ENCODE measurements around the gene GALNS.

The GALNS gene

DNA sequence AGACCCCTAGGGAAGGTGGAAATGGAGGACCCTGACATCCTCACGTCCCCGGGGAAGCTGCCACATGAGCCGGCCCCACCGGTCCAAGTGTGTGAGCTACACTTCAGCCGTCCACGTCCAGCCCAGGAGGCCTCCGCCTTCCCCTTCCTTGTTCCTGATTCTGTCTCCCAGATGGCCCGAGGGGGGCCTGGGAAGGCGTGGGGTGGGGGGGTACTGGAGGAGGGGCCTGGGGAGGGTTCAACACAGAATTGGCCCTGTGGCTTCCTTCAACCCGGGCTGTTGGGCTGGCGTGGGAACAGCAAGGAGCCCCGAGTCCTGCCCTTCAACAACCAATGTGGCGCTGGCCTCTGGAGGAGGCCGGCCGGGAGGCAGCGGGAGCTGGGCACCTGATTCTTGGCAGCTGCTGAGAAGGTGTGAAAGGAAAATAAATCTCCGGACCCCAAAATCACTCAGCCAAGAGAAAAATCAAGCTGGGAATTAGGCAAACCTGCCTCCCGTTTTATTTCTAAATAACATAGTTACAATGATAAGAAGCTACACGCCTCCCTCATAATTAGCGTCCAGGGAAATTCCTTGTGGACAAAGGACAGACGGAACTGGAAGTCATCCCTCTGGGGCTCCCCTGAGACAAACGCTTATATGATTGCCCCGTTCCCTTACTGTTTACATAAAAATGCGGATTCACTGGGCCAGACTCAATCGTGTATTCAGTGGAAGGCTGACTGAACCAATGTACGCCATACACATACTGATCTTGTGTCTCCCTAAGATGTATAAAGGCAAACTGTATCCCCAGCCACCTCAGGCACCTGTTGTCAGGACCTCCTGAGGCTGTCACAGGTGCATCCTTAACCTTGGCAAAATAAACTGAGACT is 43.2 kb downstream of the GALNS start:
- no peak for DNase-seq

DNA sequence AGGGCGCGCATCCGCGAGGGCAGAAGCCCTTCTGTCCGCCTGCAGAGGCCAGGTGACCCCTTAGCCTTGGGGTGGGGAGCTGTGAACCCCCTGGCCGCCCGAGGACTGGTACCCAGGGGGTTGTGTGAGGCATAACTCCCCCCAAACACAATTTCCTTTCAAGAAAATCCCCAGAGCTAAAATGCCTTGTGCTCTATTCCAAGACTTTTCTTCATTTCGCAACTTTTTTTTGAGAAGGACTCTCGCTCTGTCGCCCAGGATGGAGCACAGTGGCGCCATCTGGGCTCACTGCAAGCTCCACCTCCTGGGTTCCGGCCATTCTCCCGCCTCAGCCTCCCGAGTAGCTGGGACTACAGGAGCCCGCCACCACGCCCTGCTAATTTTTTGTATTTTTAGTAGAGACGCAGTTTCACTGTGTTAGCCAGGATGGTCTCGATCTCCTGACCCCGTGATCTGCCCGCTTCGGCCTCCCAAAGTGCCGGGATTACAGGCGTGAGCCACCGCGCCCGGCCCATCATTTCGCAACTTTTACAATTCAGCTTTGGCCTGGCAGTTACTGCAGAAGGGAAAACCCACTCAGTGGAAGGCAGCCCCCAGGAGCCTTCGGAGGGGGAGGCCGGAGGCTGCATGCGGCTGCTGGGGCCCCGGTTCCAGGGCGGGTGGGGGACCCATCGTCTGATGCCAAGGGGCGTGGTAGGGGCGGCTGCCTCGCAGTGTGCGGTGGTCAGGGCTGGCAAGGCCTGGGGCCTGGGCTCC is 44.1 kb downstream of the GALNS start:
- DNase-seq = no peak

DNA sequence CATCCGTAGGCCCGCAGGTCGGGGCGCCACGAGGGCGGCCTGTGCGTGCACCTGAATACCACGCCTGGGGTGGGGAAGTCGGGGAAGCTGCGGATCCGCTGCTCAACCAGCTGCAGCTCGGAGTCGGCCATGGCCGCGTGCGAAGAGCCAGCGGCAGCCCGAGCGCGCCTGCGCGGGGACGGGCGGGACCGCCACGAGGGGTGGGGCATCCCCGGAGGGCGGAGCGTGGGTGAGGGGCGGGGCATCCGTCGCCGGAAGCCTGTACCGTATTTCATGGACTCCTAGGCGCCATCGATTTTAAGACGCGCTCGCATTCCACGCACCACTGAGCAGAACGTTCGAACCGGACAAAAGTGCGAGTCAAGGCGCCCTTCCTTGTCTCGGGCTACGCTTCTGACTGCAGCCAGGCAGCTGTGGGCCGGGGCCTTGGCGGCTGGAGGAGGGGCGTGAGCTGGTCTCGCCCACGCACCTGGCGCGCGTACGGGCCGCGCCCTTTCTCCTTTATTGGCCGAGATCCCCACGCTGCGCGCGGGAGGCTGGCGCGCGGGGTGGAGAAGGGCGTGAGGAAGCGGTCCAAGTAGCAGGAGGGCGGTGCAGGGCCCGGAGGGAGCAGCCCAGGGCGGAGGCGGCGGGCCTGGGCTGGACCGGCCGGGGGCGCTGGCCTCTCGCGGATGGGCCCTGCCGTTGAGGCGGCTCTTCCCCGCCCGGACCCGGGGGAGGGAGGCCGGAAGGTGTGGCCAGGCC is 44.8 kb downstream of the GALNS start, which contains the start of gene APRT:
Gene APRT, minus strand, starts transcription at position 160 of the 744 bp plus-strand sequence. Its CDS starts 29 bp downstream, at position 131.
- DNase-seq = peak; percentile 61

DNA sequence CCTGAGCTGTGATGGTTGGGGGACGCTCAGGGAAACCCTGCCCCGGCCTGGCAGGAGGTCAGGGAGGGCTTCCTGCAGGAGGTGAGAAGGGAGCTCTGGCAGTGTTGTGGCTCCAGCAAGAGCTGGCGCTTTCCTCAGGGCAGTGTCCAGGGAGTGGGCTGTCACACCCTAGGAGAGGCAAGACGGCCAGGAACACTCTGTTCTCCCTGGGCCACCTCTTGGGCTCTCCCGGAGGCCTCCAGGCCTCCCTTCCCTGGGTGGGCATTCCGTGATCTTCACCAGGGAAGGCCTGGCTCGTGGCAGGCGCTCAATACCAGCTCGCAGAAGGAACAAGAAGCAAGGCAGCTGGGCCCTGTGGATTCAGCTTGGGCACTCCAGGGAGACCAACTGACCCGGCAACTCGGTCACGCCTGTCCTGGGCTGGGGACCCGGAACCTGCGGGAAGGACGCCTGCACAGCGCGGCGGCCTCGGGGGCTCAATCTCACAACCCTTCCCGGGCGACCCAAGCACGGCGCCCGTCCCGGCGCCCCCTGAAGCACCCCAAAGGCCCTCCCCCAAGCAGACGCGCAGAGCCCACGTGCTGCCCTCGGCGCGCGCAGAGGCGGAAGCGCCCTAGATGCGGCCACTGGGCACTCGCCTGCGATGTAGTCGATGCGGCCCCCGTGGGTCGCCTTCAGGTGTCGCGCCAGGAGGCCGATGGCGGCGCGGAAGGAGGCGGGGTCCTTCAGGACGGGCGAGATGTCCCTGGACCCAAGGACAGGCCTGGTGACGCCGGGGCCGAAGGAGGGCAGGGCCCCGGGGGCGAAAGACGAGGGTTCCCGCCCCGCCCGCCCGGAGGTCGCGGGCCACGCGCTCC is 45.6 kb downstream of the GALNS start:
- DNase-seq = peak; percentile 45

DNA sequence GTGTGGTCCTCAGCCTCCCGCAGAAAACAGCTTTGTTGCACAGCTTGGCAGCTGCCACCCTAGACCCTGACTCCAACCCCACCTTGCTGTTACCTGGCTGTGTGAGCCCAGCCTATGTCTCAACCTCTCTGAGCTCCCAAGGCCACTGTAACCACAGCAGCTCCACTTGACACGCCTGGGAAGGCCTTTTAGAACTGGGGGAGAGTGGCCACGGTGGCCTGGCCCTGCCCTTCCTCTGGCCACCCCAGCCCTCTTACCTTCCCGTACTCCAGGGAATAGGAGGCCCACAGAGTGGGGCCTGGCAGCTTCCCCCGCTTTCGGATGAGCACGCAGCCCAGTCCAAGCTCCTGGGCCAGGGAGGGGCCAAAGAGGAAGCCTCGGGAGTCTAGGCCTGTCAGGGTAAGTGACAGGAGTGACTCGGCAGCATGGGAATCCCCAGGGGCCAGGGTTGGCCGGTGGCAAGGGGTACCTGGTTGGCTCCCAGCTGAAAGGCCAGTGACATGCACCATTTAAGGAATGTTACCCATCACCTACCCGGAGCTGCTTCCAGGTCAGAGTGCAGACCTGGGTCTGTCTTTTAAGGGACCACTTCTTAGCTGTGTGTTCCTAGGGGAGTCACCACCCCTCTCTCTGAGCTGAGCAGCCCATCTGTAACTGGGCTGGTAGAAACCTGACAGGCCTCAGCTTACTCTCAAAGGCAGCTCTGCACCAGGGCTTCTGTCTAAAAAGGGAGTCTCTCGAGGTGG is 46.4 kb downstream of the GALNS start:
- DNase-seq = no peak

DNA sequence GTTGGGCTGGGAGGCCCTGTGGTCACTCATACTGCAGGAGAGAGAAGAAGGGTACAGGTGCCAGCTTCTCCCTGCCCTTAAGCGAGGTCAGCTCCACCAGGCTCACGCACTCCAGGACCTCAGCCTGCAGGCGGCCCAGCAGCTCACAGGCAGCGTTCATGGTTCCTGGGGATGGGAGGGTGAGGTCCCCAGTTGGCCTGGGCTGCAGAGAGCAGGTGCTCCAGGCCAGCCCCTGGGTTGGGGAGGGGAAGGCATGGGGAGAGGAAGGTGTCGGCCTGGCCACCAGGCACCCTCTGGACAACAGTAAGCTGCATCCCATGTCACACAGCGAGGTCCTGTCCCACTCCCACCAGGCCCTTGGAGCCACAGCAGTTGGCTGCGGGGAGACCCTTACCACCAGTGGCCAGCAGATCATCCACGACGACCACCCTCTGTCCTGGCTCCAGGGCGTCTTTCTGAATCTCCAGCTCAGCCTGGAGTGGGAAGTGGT is 47.0 kb downstream of the GALNS start:
- no peak for DNase-seq

DNA sequence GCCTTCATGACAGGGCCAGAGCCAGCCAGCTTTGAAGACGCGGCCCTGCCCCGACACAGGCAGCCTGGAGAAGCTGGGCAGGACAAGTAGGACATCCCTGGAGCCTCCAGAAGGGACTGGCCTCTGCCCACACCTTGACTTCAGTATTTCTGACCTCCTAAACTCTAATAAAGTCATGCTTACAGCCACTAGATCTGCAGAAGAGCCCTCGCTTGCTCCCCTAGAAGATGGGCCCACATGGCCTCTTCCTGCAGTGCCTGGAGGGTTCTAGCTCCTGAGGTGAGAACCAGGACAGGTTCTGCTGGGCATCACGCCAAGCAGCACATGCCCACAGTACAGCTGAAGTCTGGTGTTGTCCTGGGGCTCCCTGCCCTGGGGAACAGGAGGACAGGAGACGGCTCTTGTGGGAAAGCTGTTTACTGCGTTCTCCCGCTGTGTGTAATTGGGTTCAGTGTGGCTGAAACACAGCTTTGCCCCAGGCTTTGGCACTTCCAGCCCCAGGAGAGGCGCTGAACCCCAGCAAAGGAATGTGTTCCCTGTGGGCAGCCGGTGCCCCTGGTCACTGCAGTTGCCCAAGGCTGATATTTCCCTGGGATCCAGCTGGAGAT is 47.6 kb downstream of the GALNS start:
- no peak for DNase-seq

DNA sequence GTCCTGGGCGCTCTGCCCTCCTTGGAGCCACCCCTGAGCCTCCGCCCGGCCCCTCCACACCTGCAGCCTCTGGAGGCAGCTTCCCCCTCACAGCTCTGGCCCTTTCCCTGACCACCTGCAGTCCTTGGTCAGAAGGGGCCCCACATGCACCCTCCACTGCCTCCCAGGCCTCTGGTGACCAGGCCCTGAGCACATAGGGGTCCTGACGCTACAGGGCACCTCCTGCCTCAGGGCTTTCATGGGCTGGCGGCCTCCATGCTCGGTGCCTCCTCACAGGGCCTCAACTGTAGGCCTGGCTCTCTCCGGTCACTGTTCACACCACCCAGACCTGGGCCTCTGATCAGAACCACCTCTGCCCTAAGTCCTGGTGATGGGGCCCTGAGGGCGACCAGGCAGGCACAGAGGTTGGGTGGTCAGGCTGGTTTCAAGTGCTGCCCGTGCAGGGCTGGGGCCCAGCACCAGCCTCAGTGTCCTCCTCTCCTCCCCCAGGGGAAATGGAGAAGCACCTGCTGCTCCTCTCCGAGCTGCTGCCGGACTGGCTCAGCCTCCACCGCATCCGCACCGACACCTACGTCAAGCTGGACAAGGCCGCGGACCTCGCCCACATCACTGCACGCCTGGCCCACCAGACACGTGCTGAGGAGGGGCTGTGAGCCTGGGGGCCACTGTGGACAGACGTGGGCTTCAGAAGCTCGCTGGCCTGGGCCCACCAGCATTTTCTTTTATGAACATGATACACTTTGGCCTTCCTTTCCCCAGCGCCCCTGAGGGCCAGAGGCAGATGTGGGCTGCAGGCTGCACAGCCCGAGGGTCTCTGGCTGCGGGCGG is 48.9 kb downstream of the GALNS start:
- DNase-seq = no peak

DNA sequence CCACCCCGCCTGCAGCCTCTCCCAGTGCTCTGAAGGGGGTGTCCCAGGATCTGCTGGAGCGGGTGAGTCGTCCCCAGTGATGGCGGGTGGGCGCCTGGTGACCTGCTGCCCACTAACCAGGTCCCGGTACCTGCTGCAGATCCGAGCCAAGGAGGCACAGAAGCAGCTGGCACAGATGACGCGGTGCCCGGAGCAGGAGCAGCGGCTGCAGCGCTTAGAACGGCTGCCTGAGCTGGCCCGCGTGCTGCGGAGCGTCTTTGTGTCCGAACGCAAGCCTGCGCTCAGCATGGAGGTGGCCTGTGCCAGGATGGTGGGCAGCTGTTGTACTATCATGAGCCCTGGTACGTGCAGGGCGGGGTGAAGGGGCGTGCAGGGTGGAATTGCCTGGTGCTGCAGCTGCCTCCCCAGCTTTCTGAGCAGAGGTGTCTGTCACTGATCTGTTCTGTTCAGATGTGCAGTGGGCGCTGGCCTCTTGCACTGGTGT is 49.6 kb downstream of the GALNS start:
- no peak for DNase-seq

DNA sequence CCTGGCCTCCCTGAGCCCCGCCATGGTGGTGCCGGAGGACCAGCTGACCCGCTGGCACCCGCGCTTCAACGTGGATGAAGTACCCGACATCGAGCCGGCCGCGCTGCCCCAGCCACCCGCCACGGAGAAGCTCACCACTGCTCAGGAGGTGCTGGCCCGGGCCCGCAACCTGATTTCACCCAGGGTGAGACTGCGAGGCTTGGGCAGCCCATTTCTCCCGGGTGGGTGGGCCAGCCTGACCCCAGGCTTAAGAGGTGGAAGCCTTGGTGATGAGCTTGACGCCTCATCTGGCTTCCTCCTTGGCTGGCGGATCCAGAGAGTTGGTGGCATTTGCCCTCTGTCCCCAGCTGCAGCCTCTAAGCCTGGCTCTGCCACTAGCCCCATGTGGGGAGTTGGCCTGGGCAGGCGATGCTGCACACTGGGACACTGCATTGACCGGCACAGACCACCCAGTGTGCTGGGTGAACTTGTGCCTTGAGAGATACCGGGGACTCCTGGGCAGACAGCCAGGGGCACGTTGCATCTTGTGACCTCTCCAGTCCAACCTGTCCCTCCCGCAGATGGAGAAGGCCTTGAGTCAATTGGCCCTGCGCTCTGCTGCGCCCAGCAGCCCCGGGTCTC is 50.1 kb downstream of the GALNS start:
- no peak for DNase-seq

DNA sequence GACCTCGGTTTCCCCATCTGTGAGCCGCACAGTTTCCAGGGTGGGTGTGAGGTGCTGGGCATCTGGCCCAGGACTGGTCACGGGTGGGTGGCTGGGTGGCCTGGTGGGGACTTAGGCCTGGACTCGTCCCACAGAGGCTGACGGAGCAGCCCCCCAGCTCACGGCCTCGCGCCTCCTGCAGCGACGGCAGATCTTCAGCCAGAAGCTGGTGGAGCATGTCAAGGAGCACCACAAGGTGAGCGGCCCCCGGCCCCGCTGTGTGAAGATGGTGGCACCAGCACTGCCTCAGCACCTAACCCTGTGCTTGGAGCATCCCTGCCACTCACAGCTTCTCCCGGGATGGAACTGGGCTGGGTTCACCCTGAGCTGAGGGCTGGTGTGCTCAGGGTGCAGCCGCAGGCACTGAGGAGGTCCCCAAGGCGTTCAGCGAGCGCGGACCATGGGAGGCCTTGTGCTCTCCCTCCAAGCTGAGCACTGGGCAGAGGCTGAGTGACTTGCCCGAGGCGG is 50.8 kb downstream of the GALNS start:
- no peak for DNase-seq

DNA sequence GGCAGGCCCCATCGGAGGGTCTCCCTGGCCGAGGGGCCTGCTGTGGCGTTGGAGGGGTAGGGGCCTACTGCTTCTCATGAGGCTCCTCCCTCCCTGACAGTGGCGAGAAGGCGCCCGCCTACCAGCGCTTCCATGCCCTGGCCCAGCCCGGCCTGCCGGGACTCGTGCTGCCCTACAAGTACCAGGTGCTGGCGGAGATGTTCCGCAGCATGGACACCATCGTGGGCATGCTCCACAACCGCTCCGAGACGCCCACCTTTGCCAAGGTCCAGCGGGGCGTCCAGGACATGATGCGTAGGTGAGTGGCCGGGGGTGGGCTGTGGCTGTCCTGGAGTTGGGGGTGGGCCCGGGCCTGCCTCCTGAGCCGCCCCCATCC is 51.4 kb downstream of the GALNS start:
- no peak for DNase-seq

DNA sequence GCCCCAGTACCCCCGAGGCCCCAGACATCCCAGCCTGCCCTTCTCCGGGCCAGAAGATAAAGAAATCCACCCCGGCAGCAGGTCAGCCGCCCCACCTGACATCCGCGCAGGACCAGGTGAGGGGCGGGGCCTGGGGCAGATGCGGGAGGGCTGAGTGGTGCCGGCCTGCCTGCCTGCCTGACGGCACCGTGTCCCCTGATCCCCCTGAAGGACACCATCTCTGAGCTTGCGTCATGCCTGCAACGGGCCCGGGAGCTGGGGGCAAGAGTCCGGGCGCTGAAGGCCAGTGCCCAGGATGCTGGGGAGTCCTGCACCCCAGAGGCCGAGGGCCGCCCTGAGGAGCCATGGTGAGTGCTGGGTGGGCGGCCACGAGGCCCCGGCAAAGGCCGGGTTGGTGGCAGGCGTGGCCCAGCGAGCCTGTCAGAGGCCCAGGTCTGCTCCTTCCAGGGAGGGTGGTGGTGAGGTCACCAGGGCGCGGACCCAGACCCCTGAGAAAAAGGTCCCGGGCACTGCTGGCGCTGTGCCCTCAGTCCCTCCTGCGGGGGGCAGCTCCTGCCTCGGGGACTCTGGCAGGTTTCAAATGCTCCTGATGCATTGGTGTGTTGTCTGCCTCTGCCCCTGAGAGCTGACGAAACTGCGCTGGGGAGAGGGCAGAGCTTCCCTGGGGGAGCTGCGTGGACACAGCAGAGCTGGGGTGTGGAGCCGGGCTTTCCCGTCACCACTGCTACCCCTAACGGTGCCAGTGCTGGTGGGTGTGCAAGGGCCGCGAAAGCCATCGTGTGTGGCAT is 52.0 kb downstream of the GALNS start:
- DNase-seq = no peak

DNA sequence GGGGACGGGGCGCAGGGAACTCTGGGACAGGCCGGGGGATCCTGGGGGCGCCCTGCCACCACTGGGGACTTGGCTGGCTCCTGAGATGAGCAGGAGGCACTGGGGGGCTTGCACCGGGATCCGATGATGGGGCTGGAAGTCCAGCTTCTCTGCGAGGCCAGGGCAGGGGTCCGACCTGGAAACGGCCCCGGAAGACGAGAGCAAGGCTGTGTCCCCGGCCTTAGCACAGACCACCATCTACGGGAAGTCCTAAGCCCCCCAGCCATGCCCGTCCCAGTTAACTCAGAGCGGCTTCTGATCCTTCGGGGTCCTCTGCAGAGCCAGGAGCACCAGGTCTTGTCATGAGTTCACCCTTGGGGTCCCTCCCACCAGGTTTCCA is 52.6 kb downstream of the GALNS start:
- DNase-seq = no peak

DNA sequence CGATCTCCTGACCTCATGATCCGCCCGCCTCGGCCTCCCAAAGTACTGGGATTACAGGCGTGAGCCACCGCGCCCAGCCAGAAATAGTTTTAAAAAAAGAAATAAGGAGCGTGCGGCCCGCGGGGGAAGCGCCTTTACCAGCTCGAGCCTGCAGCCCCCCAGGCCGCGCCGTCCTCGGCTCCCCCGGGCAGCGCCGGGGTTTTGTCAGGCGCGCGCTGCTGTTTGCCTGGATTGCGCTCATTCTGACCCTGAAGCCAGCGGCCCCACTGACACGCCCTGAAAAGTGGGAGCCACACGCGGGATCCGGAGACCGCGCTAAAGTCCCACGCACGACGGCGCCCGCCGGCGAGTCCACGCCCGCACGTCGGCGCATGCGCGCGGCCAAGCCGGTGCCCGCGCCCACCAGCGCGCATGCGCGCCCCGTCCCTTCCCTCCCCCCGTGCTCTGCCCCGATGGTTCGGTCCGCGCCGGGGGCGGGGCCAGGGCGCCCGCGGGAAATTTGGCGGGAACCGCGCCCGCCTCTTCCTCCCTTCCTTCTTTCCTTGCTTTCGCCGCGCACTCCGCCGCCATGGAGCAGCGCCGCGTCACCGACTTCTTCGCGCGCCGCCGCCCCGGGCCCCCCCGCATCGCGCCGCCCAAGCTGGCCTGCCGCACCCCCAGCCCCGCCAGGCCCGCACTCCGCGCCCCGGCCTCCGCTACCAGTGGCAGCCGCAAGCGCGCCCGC is 53.3 kb downstream of the GALNS start, which contains the start of gene CDT1:
Gene CDT1, plus strand, starts transcription at position 526 of the 724 bp plus-strand sequence. Its CDS starts 43 bp downstream, at position 569.
- DNase-seq = peak; percentile 28

DNA sequence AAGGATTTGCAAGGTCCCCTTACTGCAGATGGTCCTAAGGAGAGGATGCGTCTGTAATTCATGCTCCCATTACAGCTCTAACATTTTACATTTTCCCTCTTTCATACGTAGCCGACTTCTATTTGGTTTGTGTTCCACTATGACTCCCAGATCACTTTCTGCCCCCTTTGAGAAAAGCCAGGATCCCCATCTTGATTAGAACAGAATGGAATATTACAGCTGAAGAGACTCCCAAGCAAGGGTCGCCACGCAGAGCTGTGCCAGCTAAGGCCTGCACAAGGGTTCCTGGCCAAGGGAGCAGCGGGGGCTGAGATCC is 56.5 kb downstream of the GALNS start:
- no peak for DNase-seq

DNA sequence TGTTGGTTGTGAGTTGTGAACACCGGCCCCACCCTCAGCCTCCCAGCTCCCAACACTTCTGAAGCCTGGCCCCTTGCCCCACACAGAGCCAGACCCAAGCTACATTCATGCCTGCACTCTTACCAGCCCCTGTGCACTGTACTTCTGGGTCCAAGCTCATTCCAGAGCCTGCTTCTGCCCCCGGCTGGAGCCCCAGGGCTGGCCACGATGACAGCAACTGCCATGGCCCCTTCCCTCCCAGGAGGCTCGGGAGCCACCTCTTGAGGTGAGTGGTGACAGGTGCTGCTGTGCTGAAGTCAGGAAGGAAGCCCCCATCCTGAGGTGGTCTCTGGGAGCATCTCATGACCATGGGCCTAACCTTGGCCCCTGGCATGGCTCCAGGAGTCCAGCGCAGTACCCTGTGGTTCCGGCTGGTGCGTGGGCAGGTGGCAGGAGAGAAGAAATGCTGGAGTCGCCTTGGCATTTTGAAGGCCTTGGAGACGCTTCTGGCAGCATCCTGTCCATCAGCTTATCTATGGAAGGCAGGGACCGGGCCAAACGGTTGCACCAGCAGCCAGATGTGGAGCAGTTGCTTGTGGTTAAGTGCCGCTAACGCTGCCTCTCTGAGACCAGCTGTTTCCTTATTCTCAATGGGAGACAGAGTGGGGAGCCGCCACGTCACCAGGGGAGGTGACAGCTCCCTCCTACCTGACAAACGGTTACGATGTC is 57.0 kb downstream of the GALNS start:
- DNase-seq = no peak
